ENCODE measurements around the gene CDHR3. TPM values are rescaled to one million over a fixed set of nuclear protein-coding genes. Genes with fewer than 3 reads are reported as not detected.

Gene CDHR3
- total and polyA plus RNA-seq, 4 donors, result 1.0 to 10.5 (median 1.8) TPM

- TF ChIP-seq HNF4A (conservative IDR thresholded peaks at IDR 0.05), result no peak
- no peak for TF ChIP-seq YY1 (IDR thresholded peaks at IDR 0.05)
- TF ChIP-seq CTCF (IDR thresholded peaks at IDR 0.05; ENCODE audit: low read depth, low read length, missing input control), result no peak
- TF ChIP-seq EGR1 (IDR thresholded peaks at IDR 0.05; ENCODE audit: low read depth in 2 of 2), result no peak
- TF ChIP-seq ZBTB33 (IDR thresholded peaks at IDR 0.05), result no peak
- TF ChIP-seq, protein P1, sequence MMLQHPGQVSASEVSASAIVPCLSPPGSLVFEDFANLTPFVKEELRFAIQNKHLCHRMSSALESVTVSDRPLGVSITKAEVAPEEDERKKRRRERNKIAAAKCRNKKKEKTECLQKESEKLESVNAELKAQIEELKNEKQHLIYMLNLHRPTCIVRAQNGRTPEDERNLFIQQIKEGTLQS (IDR thresholded peaks at IDR 0.05), result no peak
- TF ChIP-seq NR2F2 (IDR thresholded peaks at IDR 0.05), result no peak
- no peak for TF ChIP-seq REST (IDR thresholded peaks at IDR 0.05)
- no peak for TF ChIP-seq RXRA (IDR thresholded peaks at IDR 0.05)
- no peak for TF ChIP-seq TAF1 (conservative IDR thresholded peaks at IDR 0.05)
- TF ChIP-seq JUND (IDR thresholded peaks at IDR 0.05), result no peak
- no peak for TF ChIP-seq RAD21 (IDR thresholded peaks at IDR 0.05)
- TF ChIP-seq HNF4G (IDR thresholded peaks at IDR 0.05), result no peak
- no peak for TF ChIP-seq SP1 (IDR thresholded peaks at IDR 0.05)
- no peak for TF ChIP-seq FOXA2 (IDR thresholded peaks at IDR 0.05)
- TF ChIP-seq MAX (IDR thresholded peaks at IDR 0.05), result no peak
- no peak for TF ChIP-seq FOXA1 (IDR thresholded peaks at IDR 0.05)
- TF ChIP-seq GABPA (IDR thresholded peaks at IDR 0.05 in 1 of 2, conservative IDR thresholded peaks at IDR 0.05 in 1 of 2), result no peak
- no peaks in the 10 kb centered on the region for H3K27me3 ChIP-seq (ENCODE audit: control insufficient read depth in 4 of 4, insufficient read depth in 4 of 4, low read length in 3 of 4)
- DNase-seq (ENCODE audit: low spot score), result no peak
- H3K27ac ChIP-seq (ENCODE audit: low read depth in 1 of 2, low read length in 2 of 2), result no peak overlapping the region
- 48% methylated on average over 3 of the region's 3 CpGs for WGBS
- no peak overlapping the region for H3K4me3 ChIP-seq (ENCODE audit: low read depth in 1 of 3, low read length in 3 of 3)
- H3K9ac ChIP-seq (ENCODE audit: low read depth in 1 of 2, low read length in 2 of 2), result no peak overlapping the region
- H3K4me1 ChIP-seq (ENCODE audit: control insufficient read depth in 4 of 4, insufficient read depth in 4 of 4, low read length in 3 of 4), result peaks cover 3 to 13% (median 10%) of the 10 kb centered on the region in 4 donors
- H3K9me3 ChIP-seq (ENCODE audit: control insufficient read depth in 4 of 4, low read length in 3 of 4), result no peaks in the 10 kb centered on the region
- H3K36me3 ChIP-seq (ENCODE audit: control insufficient read depth in 4 of 4, insufficient read depth in 3 of 4, low read depth in 1 of 4, low read length in 3 of 4), result no peaks in the 10 kb centered on the region
These were observed 25.7 kb upstream of the CDHR3 start for GRCh38 chr7:105937411-105937810.

Data from liver (tissue), 9 donors.